ENCODE data around the gene BTBD17.

Gene BTBD17

DNA sequence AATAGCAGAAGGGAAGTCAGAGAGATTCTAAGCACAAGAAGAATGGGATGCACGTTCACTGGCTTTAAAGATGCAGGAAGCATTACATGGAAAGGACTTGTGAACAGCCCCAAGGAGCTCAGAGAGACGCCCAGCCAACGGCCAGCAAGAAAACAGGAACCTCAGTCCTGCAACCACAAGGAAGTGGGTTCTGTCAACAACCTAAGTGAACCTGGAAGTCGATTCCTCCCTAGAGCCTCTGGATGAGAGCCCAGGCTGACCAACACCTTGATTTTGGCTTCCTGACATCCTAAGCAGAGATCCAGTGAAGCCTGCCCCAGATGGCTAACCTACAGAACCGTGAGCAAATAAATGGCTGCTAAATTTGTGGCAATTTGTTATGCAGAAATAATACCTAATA lies 30.1 kb upstream of the BTBD17 start:
- no peak overlapping the region for H3K27ac Mint-ChIP-seq
- no peak for DNase-seq (ENCODE audit: low spot score in 2 of 2)
- H3K4me1 Mint-ChIP-seq = no peaks in the 10 kb centered on the region
- no peaks in the 10 kb centered on the region for H3K9me3 Mint-ChIP-seq
- no peaks in the 10 kb centered on the region for H3K36me3 Mint-ChIP-seq
- no peak overlapping the region for H3K4me3 Mint-ChIP-seq
- no peak for ATAC-seq

DNA sequence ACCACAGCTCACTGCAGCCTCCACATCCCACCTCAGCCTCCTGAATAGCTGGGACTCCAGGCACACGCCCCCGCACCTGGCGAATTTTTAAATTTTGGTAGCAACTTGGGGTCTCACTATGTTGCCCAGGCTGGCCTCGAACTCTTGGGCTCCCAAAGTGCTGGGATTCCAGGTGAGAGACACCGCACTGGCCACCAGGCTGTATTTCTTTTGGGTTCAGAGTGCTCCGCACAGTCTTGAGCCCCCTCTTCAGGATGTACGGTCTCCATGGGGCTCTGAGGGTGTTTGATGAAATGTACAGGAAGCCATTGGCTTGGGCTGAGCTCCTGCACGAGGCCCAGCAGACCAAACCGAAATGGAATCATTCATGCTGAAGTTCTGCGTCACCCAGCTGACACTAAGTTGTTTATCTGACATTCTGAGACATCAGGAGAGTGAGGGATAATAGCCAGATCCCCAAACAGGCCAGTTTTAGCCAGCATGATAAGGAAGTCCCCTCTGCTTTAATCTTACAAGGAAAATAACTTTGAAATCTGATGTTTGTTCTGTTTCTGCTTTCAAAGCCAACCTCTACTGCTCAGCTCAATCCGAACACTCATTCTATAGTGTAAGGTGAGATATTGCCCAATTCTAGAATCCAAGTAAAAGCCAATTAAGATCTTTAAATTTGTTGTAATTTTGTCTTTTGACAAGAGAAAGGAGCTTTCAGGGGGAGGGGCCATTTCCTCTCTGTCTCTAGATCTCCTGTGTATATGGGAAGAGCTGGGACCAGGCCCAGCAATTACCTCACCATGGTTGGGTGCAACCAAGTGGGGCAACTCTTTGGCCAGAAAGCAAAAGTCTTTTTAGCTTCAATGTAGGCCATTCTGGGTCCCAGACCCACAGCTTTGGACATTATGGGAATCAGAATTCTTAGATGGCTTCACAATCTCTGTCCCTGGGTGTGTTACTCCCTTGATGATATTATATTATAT lies 29.3 kb upstream of the BTBD17 start:
- no peak for ATAC-seq
- no peak for DNase-seq (ENCODE audit: low spot score in 2 of 2)
- Mint-ChIP-seq H3K4me1 (no peaks in the 10 kb centered on the region), H3K4me3 (no peak overlapping the region), H3K9me3 (no peaks in the 10 kb centered on the region), H3K27ac (peak overlapping the region; percentile 2), H3K36me3 (no peaks in the 10 kb centered on the region)

DNA sequence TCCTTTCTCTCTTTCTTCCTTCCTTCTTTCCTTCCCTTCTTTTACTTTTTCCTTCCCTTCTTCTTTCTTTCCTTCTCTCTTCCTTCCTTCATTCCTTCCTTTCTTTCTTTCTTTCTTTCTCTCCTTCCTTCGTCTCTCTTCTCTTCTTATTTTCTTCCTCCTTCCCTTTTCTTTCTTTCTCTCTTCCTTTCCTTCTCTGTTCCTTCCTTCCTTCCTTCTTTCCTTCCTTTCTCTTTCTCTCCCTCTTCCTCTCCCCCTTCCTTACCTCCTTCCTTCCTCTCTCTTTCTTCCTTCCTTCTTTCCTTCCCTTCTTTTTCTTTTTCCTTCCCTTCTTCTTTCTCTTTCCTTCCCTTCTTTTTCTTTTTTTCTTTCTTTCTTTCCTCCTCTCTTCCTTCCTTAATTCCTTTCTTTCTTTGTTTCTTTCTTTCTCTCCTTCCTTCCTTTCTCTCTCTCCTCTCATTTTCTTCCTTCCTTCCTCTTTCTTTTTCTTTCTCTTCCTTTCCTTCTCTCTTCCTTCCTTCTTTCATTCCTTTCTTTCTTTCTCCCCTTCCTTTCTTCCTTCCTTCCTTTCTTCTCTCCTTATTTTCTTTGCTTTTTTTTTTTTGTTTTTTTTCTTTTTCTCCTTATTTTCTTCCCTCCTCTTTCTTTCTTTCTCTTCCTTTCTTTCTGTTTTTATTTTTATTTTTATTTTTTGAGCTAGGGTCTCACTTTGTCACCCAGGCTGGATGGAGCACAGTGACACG lies 28.4 kb upstream of the BTBD17 start:
- H3K36me3 Mint-ChIP-seq = no peaks in the 10 kb centered on the region
- no peak overlapping the region for H3K4me3 Mint-ChIP-seq
- H3K9me3 Mint-ChIP-seq = no peaks in the 10 kb centered on the region
- H3K27ac Mint-ChIP-seq = peak overlapping the region; percentile 2
- DNase-seq (ENCODE audit: low spot score in 2 of 2) (no peak), ATAC-seq (no peak)
- no peaks in the 10 kb centered on the region for H3K4me1 Mint-ChIP-seq

DNA sequence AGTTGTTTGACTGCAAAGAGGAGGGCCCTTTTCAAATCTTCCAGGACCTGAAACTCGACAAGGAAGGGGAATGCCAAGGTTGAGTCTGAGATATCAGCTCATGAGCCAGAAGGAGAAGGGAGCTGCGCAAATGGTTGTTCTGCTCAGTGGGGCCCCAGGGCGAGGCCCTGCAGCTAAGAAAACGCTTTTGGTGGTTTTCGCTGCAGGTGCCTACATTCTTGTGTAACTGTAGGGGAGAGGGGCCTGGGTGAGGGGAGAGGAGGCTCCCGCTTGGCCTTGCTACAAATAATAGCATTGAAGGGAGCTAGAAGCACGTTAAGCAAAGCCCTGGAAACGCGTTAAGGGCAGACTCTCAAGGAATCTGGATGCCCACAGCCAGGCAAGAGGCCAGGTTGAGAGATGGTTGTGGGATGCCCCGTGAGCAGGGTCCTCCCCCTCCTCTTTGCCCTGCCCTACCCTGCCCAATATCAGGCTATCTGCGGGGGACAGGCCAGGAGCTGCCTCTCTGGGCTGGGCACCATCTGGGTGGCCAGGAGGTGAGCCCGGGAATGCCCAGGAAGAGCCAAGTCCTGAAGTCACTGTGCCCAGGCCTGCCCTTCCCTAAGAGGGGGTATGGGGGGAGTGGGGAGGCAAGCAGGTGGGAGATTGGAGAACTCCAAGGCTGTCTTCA lies 27.6 kb upstream of the BTBD17 start:
- Mint-ChIP-seq H3K27ac (no peak overlapping the region), H3K36me3 (no peaks in the 10 kb centered on the region), H3K4me3 (no peak overlapping the region), H3K4me1 (no peaks in the 10 kb centered on the region), H3K9me3 (no peaks in the 10 kb centered on the region)
- no peak for DNase-seq (ENCODE audit: low spot score in 2 of 2)
- no peak for ATAC-seq

DNA sequence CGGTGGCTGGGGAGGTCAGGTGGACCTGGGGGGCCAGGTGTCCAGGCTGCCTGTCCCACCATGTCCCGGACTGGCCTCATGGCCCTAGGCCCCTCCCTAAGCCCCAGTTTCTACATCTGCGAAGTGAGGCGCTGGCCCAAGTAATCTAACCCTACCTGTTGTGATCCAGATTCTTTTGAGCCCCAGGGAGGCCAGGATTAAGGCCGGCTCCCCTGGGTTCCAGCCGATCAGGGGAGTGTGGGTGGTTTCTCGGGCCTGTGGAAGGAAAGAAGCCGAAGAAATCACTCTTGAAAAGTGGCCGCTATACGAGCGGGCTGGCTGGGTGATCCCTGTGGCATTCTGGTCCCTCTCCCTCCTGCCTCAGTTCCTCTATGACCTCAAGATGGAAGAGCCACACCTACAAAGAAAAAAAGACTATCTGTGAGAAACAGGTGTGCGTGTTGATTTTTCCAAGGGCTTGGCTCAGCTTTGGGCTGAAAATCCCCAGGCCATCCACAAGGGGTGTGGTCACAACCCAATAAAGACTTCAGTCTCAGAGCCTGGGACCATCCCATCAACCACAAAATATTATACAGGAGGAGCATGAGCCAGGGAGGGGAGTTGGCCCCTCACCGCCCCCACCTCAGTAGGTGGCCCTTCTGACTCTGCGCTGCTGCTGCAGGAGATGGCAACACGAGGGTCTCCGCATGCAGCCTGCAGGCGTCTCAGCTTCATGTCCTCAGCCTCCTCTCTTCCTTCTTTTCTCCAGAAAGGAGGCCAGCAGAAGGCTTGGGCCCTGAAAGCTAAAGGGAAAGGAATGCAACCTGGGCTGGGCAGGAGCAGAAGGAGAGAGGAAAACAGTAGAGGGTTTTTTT lies 25.9 kb upstream of the BTBD17 start:
- H3K4me1 Mint-ChIP-seq = no peaks in the 10 kb centered on the region
- no peak overlapping the region for H3K4me3 Mint-ChIP-seq
- no peak for DNase-seq (ENCODE audit: low spot score in 2 of 2)
- no peak for ATAC-seq
- H3K36me3 Mint-ChIP-seq = no peaks in the 10 kb centered on the region
- no peak overlapping the region for H3K27ac Mint-ChIP-seq
- H3K9me3 Mint-ChIP-seq = no peaks in the 10 kb centered on the region

DNA sequence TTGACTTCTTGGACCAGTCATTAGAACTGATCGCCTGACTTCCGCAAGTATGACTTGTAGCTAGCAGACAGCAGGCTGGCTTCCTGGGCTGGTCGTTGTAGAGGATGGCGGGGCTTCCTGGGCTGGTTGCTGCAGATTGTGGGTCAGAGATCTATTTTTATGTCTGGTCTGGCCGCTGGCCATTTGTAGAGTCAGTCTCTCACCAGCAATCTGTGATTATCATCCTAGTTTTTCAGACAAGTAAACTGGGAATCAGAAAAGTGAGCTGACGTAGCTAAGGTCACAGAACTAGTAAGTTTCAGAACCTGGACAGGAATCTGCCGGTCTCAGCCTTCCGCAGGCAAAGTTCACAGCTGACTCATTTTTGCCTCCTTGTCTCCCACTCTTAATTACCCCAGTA lies 24.7 kb upstream of the BTBD17 start:
- Mint-ChIP-seq H3K36me3 (no peaks in the 10 kb centered on the region), H3K27ac (no peak overlapping the region)
- ATAC-seq = no peak

DNA sequence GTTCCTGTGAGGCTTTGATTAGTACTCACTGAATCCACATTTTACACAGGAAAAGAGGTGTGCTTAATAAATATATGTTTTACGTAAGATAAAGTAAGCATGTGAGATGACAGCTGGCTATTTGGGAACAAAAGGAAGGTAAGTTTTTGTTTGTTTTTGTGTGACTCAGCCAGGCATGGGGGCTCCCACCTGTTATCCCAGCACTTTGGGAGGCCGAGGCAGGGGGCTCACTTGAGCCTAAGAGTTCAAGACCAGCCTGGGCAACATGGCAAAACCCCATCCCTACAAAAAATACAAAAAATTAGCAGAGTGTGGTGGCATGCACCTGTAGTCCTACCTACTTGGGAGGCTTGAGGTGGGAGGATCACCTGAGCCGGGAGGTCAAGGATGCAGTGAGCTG lies 23.5 kb upstream of the BTBD17 start:
- H3K4me3 Mint-ChIP-seq = no peak overlapping the region
- no peaks in the 10 kb centered on the region for H3K36me3 Mint-ChIP-seq
- H3K27ac Mint-ChIP-seq = no peak overlapping the region
- no peaks in the 10 kb centered on the region for H3K9me3 Mint-ChIP-seq
- no peak for DNase-seq (ENCODE audit: low spot score in 2 of 2)
- ATAC-seq = no peak
- H3K4me1 Mint-ChIP-seq = peaks cover 4% of the 10 kb centered on the region

More for the DNA sequence above, 24.7 kb upstream of the BTBD17 start:
- DNase-seq (ENCODE audit: low spot score in 2 of 2) = no peak
- H3K4me3 Mint-ChIP-seq = no peak overlapping the region
- H3K9me3 Mint-ChIP-seq = no peaks in the 10 kb centered on the region
- no peaks in the 10 kb centered on the region for H3K4me1 Mint-ChIP-seq

DNA sequence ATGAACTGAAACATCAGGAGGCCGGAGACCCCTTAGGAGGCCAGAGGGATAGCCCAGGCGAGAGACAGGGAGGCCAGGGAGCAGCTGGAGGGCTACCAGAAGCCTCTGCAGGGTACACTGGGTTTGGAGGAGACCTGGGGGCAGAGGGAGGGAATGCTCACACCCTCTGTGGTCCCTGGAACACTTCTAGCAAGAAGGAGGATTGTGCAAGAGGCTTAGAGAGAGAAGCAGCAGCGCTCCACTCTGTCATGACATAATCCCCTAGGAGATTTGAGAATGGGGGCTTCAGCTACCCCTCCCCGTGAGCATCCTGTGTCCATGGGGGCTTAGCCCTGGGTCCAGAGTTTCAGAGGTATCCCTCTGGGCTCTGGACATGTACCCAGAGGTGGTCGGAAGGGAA lies 21.5 kb upstream of the BTBD17 start:
- H3K4me3 Mint-ChIP-seq = no peak overlapping the region
- DNase-seq (ENCODE audit: low spot score in 2 of 2) (no peak), ATAC-seq (no peak)
- H3K36me3 Mint-ChIP-seq = no peaks in the 10 kb centered on the region
- peak overlapping the region; percentile 11 for H3K27ac Mint-ChIP-seq
- H3K4me1 Mint-ChIP-seq = peaks cover 8% of the 10 kb centered on the region
- no peaks in the 10 kb centered on the region for H3K9me3 Mint-ChIP-seq

DNA sequence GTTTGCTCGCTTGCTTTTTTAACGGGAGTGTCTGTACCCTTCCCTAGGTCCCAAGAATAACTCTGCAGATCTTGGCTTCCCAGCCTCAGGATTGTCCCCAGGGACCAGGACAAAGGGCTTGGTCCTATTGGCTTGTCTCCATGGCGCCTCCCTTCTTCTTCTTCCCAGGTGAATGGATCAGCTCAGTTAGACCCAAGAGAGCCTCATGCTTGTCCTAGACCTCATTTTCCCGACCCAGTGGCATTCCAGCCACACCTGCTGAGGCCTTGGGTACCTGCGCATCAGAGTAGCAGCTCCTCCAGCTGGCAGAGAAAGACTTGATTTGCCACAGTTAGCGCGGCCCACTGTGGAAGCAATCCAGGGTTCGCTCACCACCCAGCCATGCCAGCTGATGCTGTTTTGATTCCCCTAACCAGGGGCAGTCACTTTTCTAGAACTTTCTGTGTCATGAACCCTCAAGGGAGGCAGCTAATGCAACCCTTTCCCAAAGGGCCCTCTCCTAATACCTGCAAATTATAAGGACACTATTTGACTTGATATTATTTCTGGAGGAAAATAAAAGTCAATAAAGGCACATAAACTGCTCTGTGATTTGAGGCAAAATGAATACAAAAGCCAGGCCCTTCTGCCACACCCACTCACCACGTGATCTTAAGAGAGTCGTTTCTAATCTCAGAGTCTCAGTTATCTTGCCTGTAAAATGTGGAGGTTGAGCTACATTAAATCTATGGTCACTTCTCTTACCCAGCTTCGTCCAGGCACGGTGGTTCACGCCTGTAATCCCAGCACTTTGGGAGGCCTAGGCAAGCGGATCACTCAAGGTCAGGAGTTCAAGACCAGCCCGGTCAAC lies 19.5 kb upstream of the BTBD17 start:
- Mint-ChIP-seq H3K4me3 (no peak overlapping the region), H3K36me3 (no peaks in the 10 kb centered on the region), H3K4me1 (peaks cover 8% of the 10 kb centered on the region), H3K9me3 (no peaks in the 10 kb centered on the region), H3K27ac (no peak overlapping the region)
- ATAC-seq (no peak), DNase-seq (ENCODE audit: low spot score in 2 of 2) (no peak)

DNA sequence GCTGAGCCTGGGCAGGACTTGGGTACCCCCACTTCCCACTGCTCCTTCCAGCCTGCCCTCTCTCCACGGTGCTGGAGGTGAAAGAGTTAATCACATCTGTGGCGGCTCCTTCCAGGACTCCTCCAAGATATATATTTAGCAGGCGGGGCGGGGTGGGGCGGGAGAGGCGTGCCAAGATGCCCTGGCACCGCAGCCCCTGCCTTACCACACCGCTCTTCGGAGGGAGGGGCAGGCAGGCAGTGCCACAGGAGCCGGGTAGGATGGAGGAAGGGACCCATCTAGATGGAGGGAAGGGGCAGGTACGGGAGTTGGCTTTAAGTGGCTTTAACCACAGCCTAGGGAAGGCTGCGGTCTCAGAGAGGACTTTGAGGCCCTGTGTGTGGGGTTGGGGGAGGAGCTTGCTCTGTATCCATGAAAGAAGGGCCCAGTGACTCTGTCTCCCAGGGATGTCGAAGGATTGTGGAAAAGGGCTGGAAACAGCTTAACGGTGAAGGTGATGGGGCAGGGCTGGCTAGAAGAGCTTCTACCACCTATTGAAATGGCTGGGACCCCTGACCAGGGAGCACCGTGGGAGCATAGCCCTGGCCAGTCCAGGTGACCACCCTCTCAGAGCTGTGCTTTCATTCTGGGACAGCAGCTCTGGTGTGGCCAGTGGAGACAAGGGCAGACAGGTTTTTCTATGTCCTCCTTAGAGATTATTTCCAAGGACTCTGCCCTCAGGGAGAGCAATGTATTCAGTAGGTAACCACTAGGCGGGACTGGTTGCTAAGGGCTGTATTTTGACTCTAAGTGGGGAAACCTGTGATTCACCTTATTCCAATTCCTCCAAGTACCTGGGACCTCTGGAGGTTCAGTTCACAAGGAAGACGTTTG lies 18.7 kb upstream of the BTBD17 start:
- no peak overlapping the region for H3K4me3 Mint-ChIP-seq
- DNase-seq (ENCODE audit: low spot score in 2 of 2) (no peak), ATAC-seq (no peak)
- no peaks in the 10 kb centered on the region for H3K9me3 Mint-ChIP-seq
- peaks cover 8% of the 10 kb centered on the region for H3K4me1 Mint-ChIP-seq
- no peaks in the 10 kb centered on the region for H3K36me3 Mint-ChIP-seq
- peak overlapping the region; percentile 66 for H3K27ac Mint-ChIP-seq

DNA sequence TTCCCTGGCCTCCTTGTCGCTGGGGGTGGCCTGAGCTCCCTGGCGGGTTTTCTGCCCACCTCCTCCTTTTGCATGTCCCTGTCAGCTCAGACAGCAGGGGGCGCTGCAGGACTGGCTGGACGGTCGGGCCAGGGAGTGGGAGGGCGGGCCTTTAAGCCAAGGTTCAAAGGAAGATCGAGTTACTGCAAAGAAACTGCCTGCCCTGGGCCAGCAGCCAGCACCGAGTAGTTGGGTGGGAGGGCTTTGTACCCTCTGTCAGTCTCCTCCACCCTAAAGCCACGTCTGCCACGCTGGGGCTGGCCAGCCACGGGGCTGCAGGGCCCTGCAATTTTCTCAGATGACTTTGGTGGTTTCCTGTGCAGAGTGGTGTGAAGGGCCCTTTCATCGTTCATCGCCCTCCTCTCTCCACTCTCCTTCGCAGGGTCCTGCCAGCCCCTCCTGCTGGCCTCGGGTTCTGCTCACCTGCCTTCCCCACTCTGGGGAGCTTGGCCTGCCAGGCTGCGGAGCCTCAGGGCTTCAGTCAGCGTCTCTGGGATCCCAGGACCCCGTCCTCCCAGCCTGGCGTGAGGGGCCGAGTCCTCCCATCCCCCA lies 17.9 kb upstream of the BTBD17 start:
- Mint-ChIP-seq H3K4me1 (peaks cover 8% of the 10 kb centered on the region), H3K4me3 (no peak overlapping the region), H3K36me3 (no peaks in the 10 kb centered on the region), H3K27ac (peak overlapping the region; percentile 66), H3K9me3 (no peaks in the 10 kb centered on the region)
- peak; percentile 91 for ATAC-seq
- DNase-seq (ENCODE audit: low spot score in 2 of 2) = peak; percentile 97

DNA sequence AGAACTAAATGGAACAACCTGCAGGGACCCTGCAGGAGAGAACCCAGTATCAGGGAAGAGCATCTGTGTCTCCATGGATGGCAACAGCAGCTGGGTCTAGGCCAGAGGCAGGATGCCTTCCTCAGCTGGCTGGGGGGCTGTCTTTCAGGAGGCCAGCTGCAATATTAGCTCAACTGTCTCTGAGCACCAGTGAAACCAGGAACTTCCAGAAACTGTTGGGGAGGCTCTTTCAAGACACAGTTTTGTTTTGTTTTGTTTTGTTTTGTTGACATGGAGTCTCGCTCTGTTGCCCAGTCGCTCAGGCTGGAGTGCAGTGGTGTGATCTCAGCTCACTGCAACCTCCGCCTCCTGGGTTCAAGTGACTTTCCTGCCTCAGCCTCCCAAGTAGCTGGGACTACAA lies 13.2 kb upstream of the BTBD17 start:
- no peak for ATAC-seq
- H3K9me3 Mint-ChIP-seq = no peaks in the 10 kb centered on the region
- H3K4me3 Mint-ChIP-seq = no peak overlapping the region

More for the DNA sequence above, 13.2 kb upstream of the BTBD17 start:
- Mint-ChIP-seq H3K36me3 (no peaks in the 10 kb centered on the region), H3K4me1 (peaks cover under 1% of the 10 kb centered on the region), H3K27ac (no peak overlapping the region)
- DNase-seq (ENCODE audit: low spot score in 2 of 2) = no peak

Data from stimulated activated effector memory CD8-positive, alpha-beta T cell treated with anti-CD3 and anti-CD28 coated beads, Interleukin-12 subunit alpha, Interleukin-12 subunit beta, amount 100 ng/mL, for 72 hours (primary cell).